Measurements from ENCODE around the gene CSTA.

CSTA gene

GRCh38 chr3:122324871-122325323 lies at the start of gene CSTA:
Gene CSTA, plus strand, starts transcription at chr3:122325248. Its CDS starts 45 bp downstream, at chr3:122325293.
- Histone ChIP-seq H4K20me1 (ENCODE audit: low read depth, low read length) (no peaks in the 10 kb centered on the region), H3K4me2 (ENCODE audit: low read depth, low read length, poor library complexity, severe bottlenecking) (no peak within 1 kb of the TSS)

DNA sequence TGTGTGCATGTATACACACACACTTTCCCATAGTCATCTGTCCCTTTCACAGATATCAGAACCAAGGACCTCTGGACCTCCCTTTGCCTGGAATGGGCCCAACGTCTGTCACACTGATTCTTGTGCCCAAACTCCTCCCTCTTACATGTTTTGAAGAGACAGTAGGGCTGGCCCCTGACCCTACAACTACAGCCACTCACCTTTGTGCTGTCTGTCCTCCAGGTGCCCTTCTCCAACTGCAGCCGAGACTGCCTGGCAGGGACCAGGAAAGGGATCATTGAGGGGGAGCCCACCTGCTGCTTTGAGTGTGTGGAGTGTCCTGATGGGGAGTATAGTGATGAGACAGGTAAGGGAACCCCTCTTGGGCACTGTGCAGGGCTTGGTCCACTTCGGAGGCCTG lies 43.2 kb upstream of the CSTA start:
- Histone ChIP-seq H2AFZ (ENCODE audit: low read depth, low read length, severe bottlenecking) (no peak overlapping the region), H3K9me3 (ENCODE audit: insufficient read depth, low read length) (no peaks in the 10 kb centered on the region), H3K36me3 (ENCODE audit: low read length) (no peaks in the 10 kb centered on the region), H3K27me3 (ENCODE audit: low read length) (no peaks in the 10 kb centered on the region), H3K9me2 (replicated peaks; ENCODE audit: insufficient read depth, low read length) (no peaks in the 10 kb centered on the region), H4K20me1 (ENCODE audit: low read depth, low read length) (no peaks in the 10 kb centered on the region), H3K79me2 (ENCODE audit: insufficient read depth, low read length) (no peaks in the 10 kb centered on the region), H3K4me2 (ENCODE audit: low read depth, low read length, poor library complexity, severe bottlenecking) (no peak overlapping the region), H3K4me3 (ENCODE audit: insufficient read depth, low read length, poor library complexity, severe bottlenecking) (no peak overlapping the region), H3K27ac (ENCODE audit: low read depth, low read length) (no peak overlapping the region), H3K9ac (ENCODE audit: low read length) (no peak overlapping the region), H3F3A (ENCODE audit: insufficient read depth) (no peaks in the 10 kb centered on the region)
- TF ChIP-seq EZH2phosphoT487 (conservative IDR thresholded peaks at IDR 0.05; ENCODE audit: low read length) (no peak), CTCF (IDR thresholded peaks at IDR 0.05; ENCODE audit: insufficient read depth, low read length, poor library complexity, severe bottlenecking) (no peak)

More at GRCh38 chr3:122324871-122325323, at the start of gene CSTA:
- H3K79me2 ChIP-seq (ENCODE audit: insufficient read depth, low read length) = no peaks in the 10 kb centered on the region
- no peaks in the 10 kb centered on the region for H3K36me3 ChIP-seq (ENCODE audit: low read length)
- H3F3A ChIP-seq (ENCODE audit: insufficient read depth) = no peaks in the 10 kb centered on the region
- no peaks in the 10 kb centered on the region for H3K27me3 ChIP-seq (ENCODE audit: low read length)
- H3K4me3 ChIP-seq (ENCODE audit: insufficient read depth, low read length, poor library complexity, severe bottlenecking) = no peak within 1 kb of the TSS
- H3K27ac ChIP-seq (ENCODE audit: low read depth, low read length) = no peak within 1 kb of the TSS
- H3K9ac ChIP-seq (ENCODE audit: low read length) = no peak within 1 kb of the TSS
- H3K9me3 ChIP-seq (ENCODE audit: insufficient read depth, low read length) = no peaks in the 10 kb centered on the region
- no peak within 1 kb of the TSS for H2AFZ ChIP-seq (ENCODE audit: low read depth, low read length, severe bottlenecking)
- no peaks in the 10 kb centered on the region for H3K9me2 ChIP-seq (replicated peaks; ENCODE audit: insufficient read depth, low read length)
- TF ChIP-seq EZH2phosphoT487 (conservative IDR thresholded peaks at IDR 0.05; ENCODE audit: low read length) (no peak), CTCF (IDR thresholded peaks at IDR 0.05; ENCODE audit: insufficient read depth, low read length, poor library complexity, severe bottlenecking) (no peak)

DNA sequence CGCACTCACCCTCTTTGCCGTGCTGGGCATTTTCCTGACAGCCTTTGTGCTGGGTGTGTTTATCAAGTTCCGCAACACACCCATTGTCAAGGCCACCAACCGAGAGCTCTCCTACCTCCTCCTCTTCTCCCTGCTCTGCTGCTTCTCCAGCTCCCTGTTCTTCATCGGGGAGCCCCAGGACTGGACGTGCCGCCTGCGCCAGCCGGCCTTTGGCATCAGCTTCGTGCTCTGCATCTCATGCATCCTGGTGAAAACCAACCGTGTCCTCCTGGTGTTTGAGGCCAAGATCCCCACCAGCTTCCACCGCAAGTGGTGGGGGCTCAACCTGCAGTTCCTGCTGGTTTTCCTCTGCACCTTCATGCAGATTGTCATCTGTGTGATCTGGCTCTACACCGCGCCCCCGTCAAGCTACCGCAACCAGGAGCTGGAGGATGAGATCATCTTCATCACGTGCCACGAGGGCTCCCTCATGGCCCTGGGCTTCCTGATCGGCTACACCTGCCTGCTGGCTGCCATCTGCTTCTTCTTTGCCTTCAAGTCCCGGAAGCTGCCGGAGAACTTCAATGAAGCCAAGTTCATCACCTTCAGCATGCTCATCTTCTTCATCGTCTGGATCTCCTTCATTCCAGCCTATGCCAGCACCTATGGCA lies 41.1 kb upstream of the CSTA start:
- no peak overlapping the region for H3K9ac ChIP-seq (ENCODE audit: low read length)
- no peaks in the 10 kb centered on the region for H3F3A ChIP-seq (ENCODE audit: insufficient read depth)
- no peaks in the 10 kb centered on the region for H3K9me2 ChIP-seq (replicated peaks; ENCODE audit: insufficient read depth, low read length)
- no peaks in the 10 kb centered on the region for H3K79me2 ChIP-seq (ENCODE audit: insufficient read depth, low read length)
- H3K36me3 ChIP-seq (ENCODE audit: low read length) = no peaks in the 10 kb centered on the region
- no peaks in the 10 kb centered on the region for H3K27me3 ChIP-seq (ENCODE audit: low read length)
- no peak for TF ChIP-seq CTCF (IDR thresholded peaks at IDR 0.05; ENCODE audit: insufficient read depth, low read length, poor library complexity, severe bottlenecking)
- no peaks in the 10 kb centered on the region for H3K9me3 ChIP-seq (ENCODE audit: insufficient read depth, low read length)
- H3K4me2 ChIP-seq (ENCODE audit: low read depth, low read length, poor library complexity, severe bottlenecking) = no peak overlapping the region
- no peak overlapping the region for H3K4me3 ChIP-seq (ENCODE audit: insufficient read depth, low read length, poor library complexity, severe bottlenecking)
- H4K20me1 ChIP-seq (ENCODE audit: low read depth, low read length) = no peaks in the 10 kb centered on the region
- no peak overlapping the region for H3K27ac ChIP-seq (ENCODE audit: low read depth, low read length)
- no peak overlapping the region for H2AFZ ChIP-seq (ENCODE audit: low read depth, low read length, severe bottlenecking)
